Lower leg skin (tissue), 3 donors: ENCODE data around the gene C11orf71.

ENCODE experiments used
- CTCF ChIP-seq, 3 donors: fragments of 450-650 bp; IDR thresholded peaks; one replicate each; pipeline ENCODE4 v1.5.1; 2016; ENCODE audit warnings: antibody characterized with exemption in 3 of 3, mild to moderate bottlenecking in 3 of 3, moderate library complexity in 2 of 3
- POLR2A ChIP-seq, 2 donors: fragments of 450-650 bp; IDR thresholded peaks; one replicate each; pipeline ENCODE4 v1.6.1; 2016 to 2017; ENCODE audit warnings: antibody characterized with exemption in 2 of 2, mild to moderate bottlenecking in 1 of 2, moderate library complexity in 1 of 2

- TF ChIP-seq POLR2A (IDR thresholded peaks at IDR 0.05) (no peak), CTCF (IDR thresholded peaks at IDR 0.05) (no peak)
Measured at GRCh38 chr11:114377612-114378267, 22.6 kb downstream of the C11orf71 start.
